Measurements from ENCODE around the gene SMIM38.

SMIM38 gene

DNA sequence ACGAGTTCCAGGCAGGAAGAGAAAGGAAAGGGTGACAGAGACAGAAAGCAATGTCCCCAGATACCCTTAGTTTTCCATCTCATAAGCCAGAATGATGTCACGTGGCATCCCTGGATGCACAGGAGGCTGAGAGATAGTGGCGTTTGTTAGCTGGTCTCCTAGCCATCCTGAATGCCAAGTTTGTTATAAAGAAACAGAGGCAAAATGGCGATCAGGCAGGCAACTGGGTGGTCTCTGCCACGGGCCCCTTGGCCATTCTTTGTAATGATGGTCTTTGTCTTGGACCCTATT is 5.3 kb downstream of the SMIM38 start:
- no peak for DNase-seq

DNA sequence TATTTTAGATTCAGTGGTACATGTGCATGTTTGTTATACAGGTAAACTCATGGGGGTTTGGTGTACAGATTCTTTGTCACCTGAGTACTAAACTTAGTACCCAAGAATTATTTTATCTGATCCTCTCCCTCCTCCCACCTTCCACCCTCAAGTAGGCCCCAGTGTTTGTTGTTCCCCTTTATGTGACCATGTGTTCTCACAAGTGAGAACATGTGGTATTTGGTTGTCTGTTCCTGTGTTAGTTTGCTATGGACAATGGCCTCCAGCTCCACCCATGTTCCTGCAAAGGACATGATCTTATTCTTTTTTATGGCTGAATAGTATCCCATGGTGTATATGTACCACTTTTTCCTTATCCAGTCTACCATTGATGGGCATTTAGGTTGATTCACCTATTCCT is 6.8 kb downstream of the SMIM38 start:
- DNase-seq = no peak

DNA sequence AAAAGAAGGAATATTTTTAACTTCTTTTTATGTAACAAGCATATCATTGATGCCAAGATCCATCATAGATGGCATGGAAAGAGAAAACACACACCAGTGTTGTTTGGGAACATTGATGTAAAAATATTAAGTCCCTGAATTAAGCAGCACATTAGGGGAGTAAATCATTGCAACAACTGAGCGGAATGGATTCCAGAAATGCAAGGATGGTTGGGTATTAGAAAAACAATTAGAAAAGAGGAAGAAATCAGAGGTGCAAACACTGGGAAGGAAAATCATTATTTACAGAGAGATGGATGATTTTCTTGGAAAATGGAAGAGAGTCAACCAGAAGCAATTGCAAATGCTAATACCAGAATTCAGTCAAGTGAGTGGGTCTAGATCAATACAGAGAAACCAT is 8.1 kb downstream of the SMIM38 start:
- DNase-seq = no peak

DNA sequence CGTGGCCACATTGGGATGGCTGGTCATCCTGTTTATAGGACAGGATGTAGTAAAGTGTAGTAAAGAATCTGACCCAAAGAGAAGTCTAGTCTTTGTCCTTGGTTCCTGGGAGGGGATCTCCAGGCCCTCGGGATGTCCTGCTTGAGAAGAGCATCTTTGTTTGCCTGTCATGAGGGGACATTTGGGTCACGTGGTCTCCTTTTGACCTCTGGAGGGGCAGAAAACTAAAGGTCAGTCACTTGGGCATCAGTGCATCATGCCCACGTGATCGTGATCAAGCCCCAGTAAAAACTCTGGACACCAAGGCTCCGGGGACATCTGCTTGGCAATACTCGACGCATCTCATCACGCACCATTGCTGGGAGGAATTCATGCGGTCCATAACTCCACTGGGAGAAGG is 9.1 kb downstream of the SMIM38 start:
- no peak for DNase-seq

DNA sequence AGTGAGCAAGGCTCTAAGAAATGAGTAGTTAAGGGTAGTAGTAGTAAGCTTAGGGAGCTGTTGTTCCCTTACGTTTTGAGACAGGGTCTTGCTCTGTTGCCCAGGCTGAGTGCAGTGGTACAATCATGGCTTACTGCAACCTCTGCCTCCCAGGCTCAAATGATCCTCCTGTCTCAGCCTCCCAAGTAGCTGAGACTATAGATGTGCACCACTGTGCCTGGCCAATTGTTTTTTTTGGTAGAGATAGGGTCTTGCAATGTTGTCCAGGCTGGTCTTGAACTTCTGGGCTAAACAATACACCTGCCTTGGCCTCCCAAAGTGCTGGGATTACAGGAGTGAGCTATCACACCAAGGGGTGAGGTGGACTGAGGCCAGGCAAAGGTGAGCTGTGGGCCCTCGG is 10.0 kb downstream of the SMIM38 start:
- DNase-seq = no peak

DNA sequence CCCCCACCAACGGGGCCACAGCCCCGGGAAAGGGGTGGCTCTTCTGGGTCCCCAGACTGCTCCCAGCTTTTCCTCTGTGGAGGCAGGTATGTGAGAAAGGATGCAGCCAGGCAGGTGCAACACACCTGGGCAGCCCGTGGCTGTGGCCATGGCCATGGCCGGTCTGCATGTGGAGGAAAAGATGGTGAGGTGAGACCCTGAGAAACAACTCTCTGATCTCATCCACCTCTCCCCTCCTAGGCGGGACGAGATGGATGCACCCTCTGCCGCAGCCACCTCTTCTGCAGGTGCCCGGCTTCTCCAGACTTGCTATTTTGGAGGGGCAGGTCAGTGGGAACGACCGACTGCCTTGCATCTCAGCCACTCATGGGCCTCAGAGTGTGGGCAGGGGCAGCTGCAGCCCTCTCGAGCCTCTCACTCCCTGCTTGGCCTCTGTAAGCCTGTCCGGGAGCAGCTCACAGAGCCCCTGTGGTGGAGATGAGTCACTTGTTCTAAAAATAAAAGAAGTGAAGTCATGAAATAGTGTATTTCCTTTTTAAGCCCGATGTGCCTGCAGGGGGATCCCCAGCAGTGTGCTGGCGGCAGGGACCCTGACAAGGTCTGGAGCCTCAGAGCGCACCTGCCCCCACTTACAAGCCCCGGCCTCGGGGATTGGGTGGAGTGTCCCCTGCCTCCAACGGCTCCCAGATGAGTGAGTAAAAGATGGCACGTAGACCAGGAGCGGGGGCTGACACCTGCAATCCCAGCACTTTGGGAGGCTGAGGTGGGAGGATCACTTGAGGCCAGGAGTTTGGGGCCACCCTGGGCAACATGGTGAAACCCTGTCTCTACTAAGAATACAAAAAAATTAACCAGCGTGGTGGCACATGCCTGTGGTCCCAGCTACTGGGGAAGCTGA is 10.7 kb downstream of the SMIM38 start:
- no peak for DNase-seq

DNA sequence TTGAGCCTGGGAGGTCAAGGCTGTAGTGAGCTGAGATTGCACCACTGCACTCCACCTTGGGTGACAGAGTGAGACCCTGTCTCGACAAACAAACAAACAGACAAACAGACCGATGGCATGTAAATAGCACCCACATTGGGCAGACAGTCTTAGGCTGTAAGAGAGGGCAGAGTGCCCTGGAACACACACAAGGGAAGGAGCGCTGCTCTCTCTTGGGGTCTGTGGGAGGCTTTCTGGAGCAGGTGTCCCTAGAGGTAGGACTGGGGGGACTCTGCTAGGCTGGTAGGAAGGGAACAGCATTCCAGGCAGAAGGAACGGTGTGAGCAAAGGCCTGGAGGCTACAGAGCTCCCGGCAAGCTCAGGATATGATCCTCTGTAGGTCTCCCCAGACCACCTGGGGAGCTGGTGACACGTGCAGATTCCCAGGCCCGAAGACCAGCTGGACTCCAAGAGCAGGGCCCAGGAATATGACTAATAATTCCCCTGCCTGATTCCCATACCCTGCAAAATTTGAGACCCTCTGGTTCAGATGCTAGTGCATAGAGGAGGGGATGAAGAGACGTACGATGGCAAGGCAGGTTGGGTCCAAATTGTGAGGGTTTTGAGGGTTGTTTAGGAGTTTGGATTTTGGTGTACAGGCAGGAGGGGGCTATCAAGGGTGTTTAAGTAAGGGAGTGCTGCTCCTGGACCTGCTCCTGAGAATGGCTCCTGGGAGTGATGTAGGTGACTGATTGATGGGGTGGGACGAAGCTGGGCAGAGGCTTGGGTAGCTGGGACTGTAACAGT is 11.6 kb downstream of the SMIM38 start:
- DNase-seq = no peak

DNA sequence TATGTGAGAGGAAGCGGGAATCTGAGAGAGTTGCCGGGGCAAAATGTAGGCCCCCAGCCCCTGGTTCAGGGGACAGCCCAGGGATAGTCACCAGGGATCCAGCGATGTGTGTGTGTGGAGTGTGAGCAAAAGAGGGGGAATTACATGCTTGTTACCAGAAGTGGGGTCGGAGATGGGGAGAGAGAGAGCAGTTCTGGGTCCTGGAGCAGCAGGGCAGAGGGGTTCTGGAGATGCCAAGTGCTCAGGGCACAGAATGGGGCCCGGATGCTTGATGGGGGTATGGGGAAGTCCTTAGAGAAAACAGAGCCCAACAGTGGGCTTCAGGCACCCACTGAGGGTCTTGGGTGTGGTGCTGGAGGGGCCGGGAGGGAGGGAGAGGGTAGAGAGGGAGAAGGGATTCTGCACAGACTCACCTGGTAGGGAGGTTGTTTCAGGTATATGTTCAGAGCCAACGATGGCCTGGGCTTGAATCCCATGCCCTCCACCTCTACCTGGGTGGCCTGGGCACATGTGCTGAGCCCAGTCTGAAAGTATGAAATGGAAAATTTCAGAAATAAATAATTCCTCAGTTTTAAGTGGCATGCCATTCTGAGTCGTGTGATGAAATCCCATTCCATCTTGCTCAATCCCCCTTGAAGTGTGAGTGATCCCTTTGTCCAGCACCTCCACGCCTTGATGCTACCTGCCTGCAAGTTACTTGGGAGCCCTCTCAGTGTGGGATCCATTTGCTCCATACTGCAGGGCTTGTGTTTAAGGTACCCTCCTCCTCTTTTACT is 12.4 kb downstream of the SMIM38 start:
- no peak for DNase-seq

DNA sequence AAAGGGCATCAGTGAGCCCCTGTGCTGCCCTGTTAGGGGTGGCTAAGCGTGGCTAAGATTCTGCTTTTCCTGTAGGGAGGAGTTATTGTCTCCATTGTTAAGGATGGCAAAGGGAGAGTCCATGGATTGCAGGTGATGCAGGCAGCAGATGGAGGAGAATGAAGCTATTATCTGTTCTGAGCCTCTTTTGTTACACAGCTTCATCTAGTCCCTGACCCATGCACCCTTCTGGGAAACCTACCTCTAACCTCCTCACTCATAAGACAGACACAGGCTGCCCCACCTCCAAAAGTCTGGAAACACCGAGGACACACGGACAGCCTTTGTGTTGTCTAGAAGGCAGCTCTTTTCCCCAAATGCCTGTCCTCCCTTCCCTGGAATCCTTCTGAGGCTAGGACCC is 13.7 kb downstream of the SMIM38 start:
- no peak for DNase-seq

DNA sequence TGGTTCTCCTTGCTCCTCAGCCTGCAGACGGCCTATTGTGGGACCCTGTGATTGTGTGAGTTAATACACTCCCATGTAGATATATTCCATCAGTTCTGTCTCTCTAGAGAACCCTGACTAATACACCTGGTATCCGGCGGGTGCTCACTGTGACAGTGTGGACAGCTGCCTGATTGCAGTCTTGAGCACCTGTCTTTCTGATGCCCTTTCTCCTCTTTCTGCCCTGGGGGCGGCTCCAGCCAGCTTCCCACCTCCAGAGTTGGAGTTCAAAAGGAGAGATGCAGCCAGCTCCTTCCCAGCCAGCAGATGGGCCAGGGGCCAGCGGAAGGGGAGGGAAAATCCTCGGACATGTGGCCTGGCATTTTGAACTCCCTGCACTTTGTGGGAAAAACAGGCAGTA is 15.0 kb downstream of the SMIM38 start:
- no peak for DNase-seq

DNA sequence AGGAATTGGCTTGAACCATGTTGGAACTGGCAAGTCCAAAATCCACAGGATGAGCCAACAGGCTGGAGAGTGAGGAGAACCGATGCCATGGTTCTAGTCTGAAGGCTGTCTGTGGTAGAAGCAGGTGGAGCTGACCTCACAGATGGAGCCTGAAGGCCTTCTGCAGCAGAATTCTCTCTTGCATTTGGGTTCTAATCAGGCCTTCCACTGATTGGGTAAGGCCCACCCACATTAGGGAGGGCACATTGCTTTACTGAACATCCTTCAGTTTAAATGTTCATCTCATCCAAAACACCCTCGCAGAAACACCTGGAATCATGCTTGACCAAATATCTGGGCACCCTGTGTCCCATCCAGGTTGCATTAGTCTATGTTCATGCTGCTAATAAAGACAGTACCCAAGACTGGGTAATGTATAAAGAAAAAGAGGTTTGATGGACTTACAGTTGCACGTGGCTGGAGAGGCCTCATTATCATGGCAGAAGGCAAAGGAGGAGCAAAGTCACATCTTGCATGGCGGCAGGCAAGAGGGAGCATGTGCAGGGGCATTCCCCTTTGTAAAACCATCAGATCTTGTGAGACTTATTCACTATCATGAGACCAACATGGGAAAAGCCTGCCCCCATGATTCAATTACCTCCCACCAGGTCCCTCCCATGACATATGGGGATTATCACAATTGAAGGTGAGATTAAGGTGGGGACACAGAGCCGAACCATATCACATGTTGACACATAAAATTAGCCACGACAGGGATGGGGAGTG is 15.9 kb downstream of the SMIM38 start:
- no peak for DNase-seq

DNA sequence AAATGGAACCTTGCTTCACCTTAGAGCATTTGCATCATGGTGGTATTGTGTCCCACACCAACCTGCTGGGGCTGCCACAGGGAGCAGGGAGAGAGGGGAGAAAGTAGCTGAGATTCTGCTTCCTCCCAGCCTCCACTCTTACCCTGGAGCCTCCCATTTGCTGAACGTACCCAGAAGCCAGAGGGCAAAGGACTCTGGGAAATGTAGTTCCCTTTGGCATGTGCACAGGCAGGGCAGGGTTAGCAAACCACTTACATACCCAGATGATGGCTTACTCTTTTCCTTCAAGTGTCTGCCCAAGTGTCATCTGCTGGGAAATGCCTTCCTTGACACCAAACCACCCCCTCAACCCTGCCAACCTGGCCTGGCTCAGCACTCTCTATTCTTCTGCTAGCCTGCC is 16.9 kb downstream of the SMIM38 start:
- DNase-seq = no peak

DNA sequence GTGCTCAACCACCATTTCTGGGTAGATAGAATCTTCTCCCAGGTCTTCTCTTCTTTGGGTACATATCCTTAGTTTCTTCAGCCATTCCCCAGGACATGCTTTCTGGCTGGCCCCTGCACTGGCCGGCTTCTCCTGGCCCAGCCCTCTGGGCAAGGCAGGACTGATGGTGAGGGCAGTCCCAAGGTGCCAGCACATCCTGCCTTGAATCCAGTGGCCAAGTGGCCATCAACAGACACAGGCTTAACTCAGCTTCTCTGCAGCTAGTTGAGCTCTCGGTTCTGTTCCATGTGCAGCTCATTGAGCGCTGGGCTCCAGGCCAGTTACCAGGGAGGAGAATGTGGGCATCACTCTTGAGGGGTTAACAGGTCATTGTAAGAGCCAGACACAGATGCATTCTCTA is 17.6 kb downstream of the SMIM38 start:
- no peak for DNase-seq

DNA sequence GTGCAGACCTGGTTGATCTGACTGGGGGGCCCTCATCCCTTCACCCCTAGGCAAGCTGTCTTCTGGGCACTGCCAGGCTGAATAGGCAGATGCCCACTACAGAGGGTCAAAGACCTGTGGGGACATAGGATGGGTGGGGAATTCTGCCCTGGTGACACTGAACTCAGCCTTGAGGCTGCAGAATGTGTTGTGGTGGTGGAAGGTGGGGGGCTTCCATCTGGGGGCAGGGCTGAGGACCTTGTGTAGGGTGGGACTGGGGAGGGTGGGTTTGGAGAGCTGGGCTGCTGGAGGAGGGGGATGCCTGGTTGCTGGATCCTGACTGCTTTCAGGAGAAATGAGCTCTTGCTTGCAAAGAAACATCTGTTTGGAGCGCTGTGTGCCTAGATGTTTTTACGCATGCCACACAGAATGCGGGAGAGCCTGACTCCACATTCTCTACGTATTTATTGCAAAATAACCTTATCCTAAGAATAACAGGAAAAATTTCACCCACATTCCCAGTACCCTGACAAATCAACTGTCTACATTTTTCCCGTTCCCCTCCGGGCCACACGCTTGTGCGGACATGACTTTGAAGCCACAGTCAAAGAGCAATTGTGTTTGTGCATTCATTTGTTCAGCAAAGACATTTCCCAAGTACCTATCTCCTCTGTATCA is 18.3 kb downstream of the SMIM38 start:
- no peak for DNase-seq

DNA sequence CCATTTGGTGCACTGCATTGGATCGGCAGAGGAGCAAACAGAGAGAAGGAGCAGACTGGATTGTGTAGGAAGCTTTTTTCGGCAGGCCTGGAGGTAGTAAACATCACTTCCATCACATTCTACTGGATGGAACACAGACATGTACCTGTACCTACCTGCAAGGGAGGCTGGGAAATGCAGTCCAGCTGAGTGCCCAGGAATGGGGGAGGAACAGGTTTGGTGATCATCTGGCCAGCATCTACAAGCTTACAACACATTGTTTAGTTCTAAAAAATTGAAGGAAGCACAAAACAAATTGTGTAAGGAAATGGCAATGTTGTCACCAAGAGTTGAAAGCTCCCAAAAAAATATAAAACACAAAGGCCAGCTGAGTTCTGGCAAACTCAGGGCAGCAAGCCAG is 19.1 kb downstream of the SMIM38 start:
- no peak for DNase-seq

DNA sequence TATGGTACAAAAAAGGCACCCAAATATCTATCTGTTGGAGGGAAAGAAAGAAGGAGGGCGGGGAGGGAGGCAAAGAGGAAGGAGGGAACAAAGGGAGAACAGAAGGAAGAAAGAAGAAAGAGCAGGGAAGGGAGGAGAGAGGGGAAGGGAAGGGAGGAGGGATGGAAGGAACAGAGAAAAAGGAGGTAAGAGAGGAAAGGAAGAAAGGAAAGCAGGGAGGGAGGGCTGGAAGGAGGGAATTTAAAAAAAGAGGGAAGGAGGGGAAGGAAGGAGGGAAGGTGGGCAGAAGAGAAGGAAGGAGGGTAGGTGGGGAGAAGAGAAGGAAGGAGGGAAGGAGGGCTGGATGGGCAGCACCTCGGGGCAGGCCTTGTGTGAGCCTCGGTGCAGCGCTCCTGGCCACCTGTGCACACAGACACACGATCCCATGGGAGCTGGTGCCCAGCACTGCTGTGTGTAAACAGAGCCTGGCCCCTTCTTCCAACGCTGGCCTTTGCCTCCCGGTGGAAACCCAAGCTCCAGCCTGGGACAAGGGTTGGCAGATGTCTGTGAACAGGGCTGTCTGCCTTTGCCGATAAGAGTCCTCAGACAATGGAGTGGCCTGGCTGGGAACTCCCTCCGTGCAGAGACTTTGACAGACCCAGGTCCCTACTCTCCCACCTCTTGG is 23.2 kb downstream of the SMIM38 start:
- no peak for DNase-seq

DNA sequence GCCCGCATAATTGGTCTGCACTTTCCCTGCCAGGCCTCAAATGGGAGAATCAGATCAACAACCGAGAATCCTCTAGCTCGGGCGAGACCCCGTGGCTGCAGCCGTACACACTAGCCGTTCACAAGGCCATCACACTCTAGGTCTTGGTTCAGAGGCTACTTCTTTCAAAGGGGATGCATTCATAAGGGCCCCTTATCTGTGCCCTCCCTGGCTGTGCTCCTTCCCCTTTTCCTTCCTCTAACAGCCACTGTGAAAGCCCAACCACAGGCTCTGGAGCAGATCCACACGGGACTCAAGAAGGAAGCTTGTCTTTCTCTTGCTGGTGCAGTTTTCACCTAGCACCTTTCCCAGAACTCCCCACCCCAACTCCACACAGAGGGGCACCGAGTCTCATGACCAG is 24.5 kb downstream of the SMIM38 start:
- DNase-seq = no peak

DNA sequence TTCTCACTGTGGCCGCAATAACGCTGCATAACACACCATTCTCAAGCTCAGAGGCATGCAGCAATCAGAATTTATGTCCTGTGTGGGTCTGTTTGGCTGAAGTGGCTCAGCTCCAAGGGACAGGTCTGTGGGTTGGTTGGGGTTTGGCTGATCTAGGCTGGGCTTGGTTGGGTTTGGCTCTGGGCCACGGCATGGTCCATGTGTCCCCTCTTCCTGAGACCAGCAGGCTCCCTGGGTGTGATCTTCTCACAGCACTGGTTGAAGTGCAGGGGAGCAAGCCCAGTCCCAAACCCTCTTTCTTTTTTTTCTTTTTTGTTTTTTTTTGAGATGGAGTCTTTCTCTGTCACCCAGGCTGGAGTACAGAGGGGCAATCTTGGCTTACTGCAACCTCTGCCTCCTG is 25.0 kb downstream of the SMIM38 start:
- no peak for DNase-seq

DNA sequence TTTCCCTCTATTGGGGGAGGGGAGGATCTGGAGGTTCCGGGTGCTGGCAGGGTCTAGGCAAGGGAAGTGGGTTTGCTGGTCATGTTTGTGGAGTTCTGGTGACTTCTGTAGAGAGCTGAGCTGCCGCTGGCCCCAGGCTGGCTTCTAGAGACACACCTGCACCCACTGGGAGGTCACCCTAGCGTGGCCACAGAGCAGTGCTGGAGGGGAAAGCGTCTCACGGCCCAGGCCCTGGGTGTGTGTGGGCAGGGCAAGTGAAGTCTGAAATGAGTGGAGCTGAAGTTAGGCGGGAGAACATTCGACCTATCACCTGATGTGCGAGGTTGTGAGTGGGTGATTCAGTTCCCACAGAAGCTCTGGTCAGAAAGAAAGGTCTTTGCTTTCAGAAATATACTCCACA is 27.9 kb downstream of the SMIM38 start:
- no peak for DNase-seq

DNA sequence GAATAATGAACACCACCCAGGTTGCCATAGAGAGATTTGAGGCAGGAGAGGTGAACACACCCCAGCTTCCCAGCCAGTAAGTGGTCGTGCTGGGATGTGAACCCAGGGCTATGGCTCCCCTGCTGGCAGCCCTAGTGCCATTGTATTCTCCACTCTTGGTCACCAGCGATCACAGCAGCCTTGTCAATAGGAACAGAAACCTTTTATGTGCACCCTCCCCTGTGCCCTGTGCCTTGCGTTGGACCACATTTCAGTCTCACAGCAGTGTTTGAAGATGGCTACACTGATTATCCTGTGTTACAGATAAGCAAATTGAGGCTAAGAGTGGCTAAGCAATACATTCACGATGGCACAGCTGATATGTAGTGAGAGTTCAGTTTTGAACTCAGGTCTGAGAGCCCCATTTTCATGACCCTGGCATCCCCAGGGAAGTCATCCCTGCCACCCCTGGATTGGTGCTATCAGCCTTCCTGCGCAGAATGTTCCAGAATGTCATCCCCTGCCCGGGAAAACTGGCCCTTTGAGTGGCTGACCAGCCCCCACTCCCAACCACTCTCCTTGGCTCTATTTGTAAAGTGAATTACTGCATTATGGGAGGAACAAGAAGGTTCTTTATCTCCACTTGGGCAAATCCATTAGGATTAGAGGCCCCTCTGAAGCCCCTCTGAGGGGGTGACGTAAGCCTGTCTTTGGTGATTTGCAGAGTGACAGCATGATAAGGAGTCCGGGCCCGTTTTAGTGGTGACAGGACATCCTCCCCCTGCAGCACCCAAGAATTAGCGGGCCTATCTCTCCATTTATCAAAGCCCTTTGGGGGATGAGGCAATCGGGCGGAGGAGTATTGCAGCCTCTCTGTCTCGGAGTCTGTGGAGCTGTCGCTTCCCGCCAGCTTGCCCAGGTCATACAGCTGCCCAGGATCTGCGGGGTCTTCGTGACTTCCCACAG is 30.9 kb downstream of the SMIM38 start:
- DNase-seq = no peak
